Cardiac fibroblast (primary cell): ENCODE data around the gene PDCD1.

Source experiments
- DNase-seq, 2 donors: peaks; one replicate each; pipeline versions ENCODE4 v3.0.0 to v3.0.0-alpha.2; 2010; ENCODE audit warnings: low read depth in 2 of 2
- H3K4me3 ChIP-seq, 2 donors: replicated peaks in 1 of 2; 1 replicate in 1 of 2; 2 replicates in 1 of 2; pipeline ENCODE4 v1.5.1; 2011; ENCODE audit warnings: low read depth in 2 of 2, low read length in 2 of 2, mild to moderate bottlenecking in 2 of 2, moderate library complexity in 1 of 2
- CTCF ChIP-seq: IDR thresholded peaks from one replicate; pipeline ENCODE4 v1.5.1; 2011; ENCODE audit warnings: low read depth, mild to moderate bottlenecking, low read length, inconsistent platforms

Gene PDCD1

GRCh38 chr2:241866790-241867645 lies 8.3 kb upstream of the PDCD1 start:
- DNase-seq, result no peak
- no peak for TF ChIP-seq CTCF
- H3K4me3 ChIP-seq, result no peak overlapping the region

- TF ChIP-seq CTCF, result no peak
- no peak overlapping the region for H3K4me3 ChIP-seq
- DNase-seq, result peak in 1 of 2 donors; percentile 24
Measured at GRCh38 chr2:241865957-241866789, 7.5 kb upstream of the PDCD1 start.

GRCh38 chr2:241865416-241865956 lies 6.8 kb upstream of the PDCD1 start:
- no peak for DNase-seq
- no peak for TF ChIP-seq CTCF
- no peak overlapping the region for H3K4me3 ChIP-seq

GRCh38 chr2:241864850-241865213 lies 6.1 kb upstream of the PDCD1 start:
- TF ChIP-seq CTCF, result no peak
- DNase-seq, result no peak
- no peak overlapping the region for H3K4me3 ChIP-seq

- no peak for TF ChIP-seq CTCF
- no peak overlapping the region for H3K4me3 ChIP-seq
Measured at GRCh38 chr2:241864168-241864849, 5.6 kb upstream of the PDCD1 start.

GRCh38 chr2:241863536-241863954 lies 4.9 kb upstream of the PDCD1 start:
- no peak overlapping the region for H3K4me3 ChIP-seq
- TF ChIP-seq CTCF, result no peak
- peak; percentile 41 for DNase-seq

More at GRCh38 chr2:241864168-241864849, 5.6 kb upstream of the PDCD1 start:
- DNase-seq, result no peak
